Stimulated activated naive CD8-positive, alpha-beta T cell treated with anti-CD3 and anti-CD28 coated beads, Interleukin-15, amount 100 ng/mL, for 72 hours (primary cell): ENCODE measurements around the gene CDC42BPB.
A peak's percentile ranks its signal among the peaks of the same experiment; 100 is the strongest.
"Not testable (repeated sequence)": the region's sequence is repeated elsewhere in the genome, so short reads cannot be mapped to it uniquely, and the experiment has no call there.

ENCODE experiments used
- ATAC-seq: fragments of 150-1000 bp; cut with Tn5 transposase; 2 replicates; pipeline ENCODE4 v1.10.0; 2021; ENCODE audit warnings: mild to moderate bottlenecking, moderate library complexity
- DNase-seq, 2 donors: peaks; one replicate each; pipeline ENCODE4 v3.0.0; 2021 to 2022
- H3K27ac Mint-ChIP-seq, 2 donors: one replicate each; pipeline ENCODE4 v1.8.0; 2022; ENCODE audit warnings: mild to moderate bottlenecking in 2 of 2, mixed read lengths in 2 of 2, moderate library complexity in 2 of 2
- H3K27me3 Mint-ChIP-seq: one replicate; pipeline ENCODE4 v1.8.0; 2022; ENCODE audit warnings: mixed read lengths
- H3K4me1 Mint-ChIP-seq: one replicate; pipeline ENCODE4 v1.8.0; 2022; ENCODE audit warnings: mild to moderate bottlenecking, mixed read lengths
- H3K4me3 Mint-ChIP-seq, 2 donors: one replicate each; pipeline ENCODE4 v1.8.0; 2022; ENCODE audit warnings: mild to moderate bottlenecking in 2 of 2, mixed read lengths in 2 of 2, moderate library complexity in 1 of 2
- H3K9me3 Mint-ChIP-seq, 2 donors: one replicate each; pipeline ENCODE4 v1.8.0; 2022; ENCODE audit warnings: mixed read lengths in 2 of 2

Gene CDC42BPB

GRCh38 chr14:103068351-103069073 is 11.2 kb upstream of the CDC42BPB start:
- no peaks in the 10 kb centered on the region for H3K4me1 Mint-ChIP-seq
- H3K27me3 Mint-ChIP-seq, result peaks cover 10% of the 10 kb centered on the region
- H3K4me3 Mint-ChIP-seq, result no peak overlapping the region
- no peak overlapping the region for H3K27ac Mint-ChIP-seq
- H3K9me3 Mint-ChIP-seq, result no peaks in the 10 kb centered on the region
- ATAC-seq (no peak), DNase-seq (no peak)

GRCh38 chr14:103067231-103067954 is 10.0 kb upstream of the CDC42BPB start:
- DNase-seq (no peak), ATAC-seq (no peak)
- peak overlapping the region in 1 of 2 donors; percentile 61 for H3K27ac Mint-ChIP-seq
- H3K9me3 Mint-ChIP-seq, result no peaks in the 10 kb centered on the region
- no peaks in the 10 kb centered on the region for H3K4me1 Mint-ChIP-seq
- H3K4me3 Mint-ChIP-seq, result no peak overlapping the region
- peaks cover 10% of the 10 kb centered on the region for H3K27me3 Mint-ChIP-seq

- Mint-ChIP-seq H3K4me3 (no peak overlapping the region), H3K27me3 (peaks cover 18% of the 10 kb centered on the region), H3K27ac (no peak overlapping the region), H3K4me1 (no peaks in the 10 kb centered on the region), H3K9me3 (no peaks in the 10 kb centered on the region)
- ATAC-seq, result no peak
- no peak for DNase-seq
Observed at GRCh38 chr14:103066399-103066798, 9.1 kb upstream of the CDC42BPB start.

GRCh38 chr14:103065861-103066260 is 8.5 kb upstream of the CDC42BPB start:
- H3K4me3 Mint-ChIP-seq, result no peak overlapping the region
- H3K27ac Mint-ChIP-seq, result no peak overlapping the region
- H3K9me3 Mint-ChIP-seq, result no peaks in the 10 kb centered on the region
- no peak for DNase-seq
- no peaks in the 10 kb centered on the region for H3K4me1 Mint-ChIP-seq
- peaks cover 21% of the 10 kb centered on the region for H3K27me3 Mint-ChIP-seq
- no peak for ATAC-seq

GRCh38 chr14:103064978-103065377 is 7.6 kb upstream of the CDC42BPB start:
- H3K4me3 Mint-ChIP-seq, result no peak overlapping the region
- peaks cover 26% of the 10 kb centered on the region for H3K27me3 Mint-ChIP-seq
- no peaks in the 10 kb centered on the region for H3K4me1 Mint-ChIP-seq
- no peak for ATAC-seq
- H3K27ac Mint-ChIP-seq, result no peak overlapping the region
- no peaks in the 10 kb centered on the region for H3K9me3 Mint-ChIP-seq
- DNase-seq, result no peak

- no peak overlapping the region for H3K4me3 Mint-ChIP-seq
- DNase-seq (no peak), ATAC-seq (no peak)
- no peaks in the 10 kb centered on the region for H3K9me3 Mint-ChIP-seq
- H3K27me3 Mint-ChIP-seq, result peaks cover 31% of the 10 kb centered on the region
- H3K27ac Mint-ChIP-seq, result no peak overlapping the region
- H3K4me1 Mint-ChIP-seq, result no peaks in the 10 kb centered on the region
Observed at GRCh38 chr14:103064436-103064835, 7.1 kb upstream of the CDC42BPB start.

- Mint-ChIP-seq H3K4me1 (peaks cover 7% of the 10 kb centered on the region), H3K27ac (no peak overlapping the region), H3K9me3 (no peaks in the 10 kb centered on the region), H3K4me3 (no peak overlapping the region), H3K27me3 (peaks cover 35% of the 10 kb centered on the region)
- no peak for ATAC-seq
- no peak for DNase-seq
Observed at GRCh38 chr14:103061482-103061976, 4.2 kb upstream of the CDC42BPB start.

- peaks cover 45% of the 10 kb centered on the region for H3K27me3 Mint-ChIP-seq
- no peak for DNase-seq
- H3K4me1 Mint-ChIP-seq, result peaks cover 16% of the 10 kb centered on the region
- no peak for ATAC-seq
- H3K4me3 Mint-ChIP-seq, result no peak overlapping the region
- H3K27ac Mint-ChIP-seq, result no peak overlapping the region
- no peaks in the 10 kb centered on the region for H3K9me3 Mint-ChIP-seq
Observed at GRCh38 chr14:103059556-103059955, 2.2 kb upstream of the CDC42BPB start.

GRCh38 chr14:103058164-103059055 is 1.1 kb upstream of the CDC42BPB start:
- H3K27me3 Mint-ChIP-seq, result peaks cover 45% of the 10 kb centered on the region
- no peak for ATAC-seq
- DNase-seq, result no peak
- H3K9me3 Mint-ChIP-seq, result no peaks in the 10 kb centered on the region
- H3K27ac Mint-ChIP-seq, result no peak overlapping the region
- H3K4me3 Mint-ChIP-seq, result peak overlapping the region; percentile 16 to 66
- peaks cover 16% of the 10 kb centered on the region for H3K4me1 Mint-ChIP-seq

GRCh38 chr14:103057028-103057371 is 349 bp downstream of the CDC42BPB start:
- Mint-ChIP-seq H3K4me3 (no peak overlapping the region), H3K4me1 (peaks cover 16% of the 10 kb centered on the region), H3K27ac (no peak overlapping the region), H3K9me3 (no peaks in the 10 kb centered on the region), H3K27me3 (peaks cover 43% of the 10 kb centered on the region)
- DNase-seq, result peak in 1 of 2 donors; percentile 36
- ATAC-seq, result peak; percentile 47

GRCh38 chr14:103056322-103057027 is 874 bp downstream of the CDC42BPB start:
- Mint-ChIP-seq H3K4me1 (peaks cover 16% of the 10 kb centered on the region), H3K4me3 (peak overlapping the region; percentile 80 to 84), H3K27ac (no peak overlapping the region), H3K9me3 (no peaks in the 10 kb centered on the region), H3K27me3 (peaks cover 38% of the 10 kb centered on the region)
- no peak for DNase-seq
- ATAC-seq, result peak; percentile 18

- Mint-ChIP-seq H3K27ac (no peak overlapping the region), H3K9me3 (no peaks in the 10 kb centered on the region), H3K27me3 (peaks cover 35% of the 10 kb centered on the region), H3K4me3 (peak overlapping the region; percentile 62 to 70), H3K4me1 (peaks cover 16% of the 10 kb centered on the region)
- no peak for DNase-seq
- ATAC-seq, result no peak
Observed at GRCh38 chr14:103055695-103056094, 1.7 kb downstream of the CDC42BPB start.

- ATAC-seq (no peak), DNase-seq (no peak)
- Mint-ChIP-seq H3K27ac (no peak overlapping the region), H3K4me1 (peaks cover 11% of the 10 kb centered on the region), H3K9me3 (no peaks in the 10 kb centered on the region), H3K4me3 (no peak overlapping the region), H3K27me3 (peaks cover 11% of the 10 kb centered on the region)
Observed at GRCh38 chr14:103052407-103052806, 4.9 kb downstream of the CDC42BPB start.

GRCh38 chr14:103050935-103051334 is 6.4 kb downstream of the CDC42BPB start:
- ATAC-seq, result no peak
- H3K27me3 Mint-ChIP-seq, result peaks cover 6% of the 10 kb centered on the region
- H3K9me3 Mint-ChIP-seq, result no peaks in the 10 kb centered on the region

GRCh38 chr14:103047453-103047852 is 9.9 kb downstream of the CDC42BPB start:
- Mint-ChIP-seq H3K4me1 (peaks cover 14% of the 10 kb centered on the region), H3K27me3 (peaks cover 11% of the 10 kb centered on the region)
- not testable (repeated sequence) for DNase-seq, H3K4me3 Mint-ChIP-seq, H3K9me3 Mint-ChIP-seq, ATAC-seq, H3K27ac Mint-ChIP-seq

More at GRCh38 chr14:103050935-103051334, 6.4 kb downstream of the CDC42BPB start:
- DNase-seq, result no peak
- H3K27ac Mint-ChIP-seq, result no peak overlapping the region
- H3K4me1 Mint-ChIP-seq, result peaks cover 3% of the 10 kb centered on the region
- no peak overlapping the region for H3K4me3 Mint-ChIP-seq
